HG03108 (cell line): ENCODE measurements around the gene TWIST2.

ENCODE experiments used
- ATAC-seq: cut with Tn5 transposase; IDR thresholded peaks from one replicate; pipeline ENCODE4 v1.9.1; 2021; ENCODE audit warnings: moderate library complexity; ENCODE audit not compliant: unreplicated experiment

Gene TWIST2

GRCh38 chr2:238872026-238872425 lies 24.1 kb downstream of the TWIST2 start:
- ATAC-seq: no peak

GRCh38 chr2:238872628-238873380 lies 24.9 kb downstream of the TWIST2 start:
- no peak for ATAC-seq

- ATAC-seq: no peak
These were observed 25.5 kb downstream of the TWIST2 start for GRCh38 chr2:238873381-238873801.

GRCh38 chr2:238873841-238874240 lies 26.0 kb downstream of the TWIST2 start:
- no peak for ATAC-seq

- no peak for ATAC-seq
These were observed 26.6 kb downstream of the TWIST2 start for GRCh38 chr2:238874330-238875050.

GRCh38 chr2:238875101-238875470 lies 27.2 kb downstream of the TWIST2 start:
- no peak for ATAC-seq

- no peak for ATAC-seq
These were observed 27.8 kb downstream of the TWIST2 start for GRCh38 chr2:238875471-238876231.

- ATAC-seq: no peak
These were observed 28.3 kb downstream of the TWIST2 start for GRCh38 chr2:238876232-238876630.

- no peak for ATAC-seq
These were observed 30.3 kb downstream of the TWIST2 start for GRCh38 chr2:238878051-238878735.

- ATAC-seq: no peak
These were observed 31.2 kb downstream of the TWIST2 start for GRCh38 chr2:238879043-238879442.

- no peak for ATAC-seq
These were observed 31.9 kb downstream of the TWIST2 start for GRCh38 chr2:238879621-238880377.

- ATAC-seq: no peak
These were observed 33.6 kb downstream of the TWIST2 start for GRCh38 chr2:238881353-238882081.

- ATAC-seq: no peak
These were observed 34.3 kb downstream of the TWIST2 start for GRCh38 chr2:238882082-238882755.

GRCh38 chr2:238883421-238883901 lies 35.6 kb downstream of the TWIST2 start:
- ATAC-seq: no peak

GRCh38 chr2:238884122-238884811 lies 36.4 kb downstream of the TWIST2 start:
- no peak for ATAC-seq

GRCh38 chr2:238884812-238885408 lies 37.0 kb downstream of the TWIST2 start:
- ATAC-seq: no peak

GRCh38 chr2:238886453-238887094 lies 38.7 kb downstream of the TWIST2 start:
- ATAC-seq: no peak

- no peak for ATAC-seq
These were observed 39.7 kb downstream of the TWIST2 start for GRCh38 chr2:238887616-238888015.
